ENCODE data around the gene PRKAG3.

Gene PRKAG3

DNA sequence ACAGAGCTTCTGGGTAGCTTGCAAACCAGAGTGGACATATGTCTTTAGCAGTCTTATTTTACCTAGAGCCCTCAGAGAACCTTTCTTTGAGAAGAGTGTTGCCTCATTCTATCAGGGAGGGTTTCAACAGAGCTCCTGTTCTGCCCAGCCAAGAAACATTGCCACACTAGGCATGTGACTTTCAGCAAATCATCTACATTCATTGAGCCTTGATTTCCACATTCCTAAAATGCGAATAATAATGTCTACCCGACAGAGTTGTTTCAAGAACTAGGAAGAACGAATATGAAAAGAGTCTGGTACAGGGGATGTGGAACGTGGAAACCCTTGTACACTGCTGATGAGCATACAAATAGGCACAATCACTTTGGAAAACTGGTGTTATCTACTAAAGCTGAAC is 7.8 kb upstream of the PRKAG3 start:
- DNase-seq (ENCODE audit: low spot score) = no peak

DNA sequence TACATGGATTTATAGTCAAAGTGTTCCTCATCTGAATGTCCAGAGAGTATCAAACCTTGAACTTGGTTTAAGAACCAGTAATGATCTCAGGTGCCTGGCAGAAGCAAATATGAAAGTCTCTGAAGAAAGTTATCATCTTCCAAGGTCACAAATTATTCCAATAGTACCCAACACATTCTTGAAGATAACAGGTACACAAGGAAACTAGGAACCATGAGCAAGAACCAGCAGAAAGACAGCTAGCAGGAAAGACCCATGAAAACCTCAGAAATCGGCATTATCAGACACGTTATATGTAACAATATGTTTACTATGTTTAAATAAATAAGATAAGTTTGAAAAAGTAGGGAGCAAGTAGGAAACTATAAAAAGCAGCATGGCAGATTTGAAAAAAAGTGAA is 5.9 kb upstream of the PRKAG3 start:
- no peak for DNase-seq (ENCODE audit: low spot score)

DNA sequence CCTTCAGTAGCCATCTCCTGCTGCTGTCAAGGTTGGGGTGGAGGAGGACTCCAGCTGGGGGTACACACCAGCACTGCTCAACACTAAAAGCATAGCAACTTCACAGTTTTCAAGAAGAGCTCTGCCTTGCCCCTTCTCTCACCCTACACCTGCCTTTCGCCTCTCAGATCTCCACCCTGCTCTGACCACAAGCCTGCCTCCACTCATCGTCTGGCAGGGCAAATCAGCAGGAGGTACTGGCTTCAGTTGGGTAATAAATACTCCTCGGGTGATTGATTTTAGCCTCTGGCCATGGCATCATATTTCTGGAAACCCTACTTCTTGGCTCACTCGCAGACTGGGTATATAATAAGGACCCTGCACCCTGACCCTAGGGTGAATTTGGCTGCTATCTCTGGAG is 3.1 kb upstream of the PRKAG3 start:
- DNase-seq (ENCODE audit: low spot score) = no peak

DNA sequence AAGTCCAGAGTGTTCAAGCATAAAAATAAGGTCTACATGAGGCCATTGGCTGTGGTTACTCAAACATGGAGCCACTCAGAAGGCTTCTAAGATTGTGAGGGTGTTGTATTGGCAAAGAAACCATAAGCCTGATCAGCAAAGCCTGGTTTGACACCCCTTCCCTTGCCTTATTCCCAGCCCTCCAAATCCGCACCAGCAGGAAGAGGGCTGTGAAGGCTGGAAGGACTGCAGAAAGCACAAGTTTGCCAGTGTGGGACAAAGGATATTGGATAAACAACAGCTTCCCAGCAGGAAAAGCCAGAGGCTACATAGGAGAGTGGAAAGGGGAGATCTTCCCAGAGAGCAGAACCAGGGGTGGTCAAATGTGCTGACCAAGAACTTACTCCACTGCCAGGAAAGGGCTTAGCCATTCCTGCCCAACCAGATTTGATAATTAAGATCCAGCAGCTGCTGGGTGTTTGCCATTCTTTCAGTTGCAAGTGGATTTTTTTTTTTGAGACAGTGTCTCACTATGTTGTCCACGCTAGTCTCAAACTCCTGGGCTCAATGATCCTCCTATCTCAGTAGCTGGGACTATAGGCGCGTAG is 1.5 kb upstream of the PRKAG3 start:
- no peak for DNase-seq (ENCODE audit: low spot score)

DNA sequence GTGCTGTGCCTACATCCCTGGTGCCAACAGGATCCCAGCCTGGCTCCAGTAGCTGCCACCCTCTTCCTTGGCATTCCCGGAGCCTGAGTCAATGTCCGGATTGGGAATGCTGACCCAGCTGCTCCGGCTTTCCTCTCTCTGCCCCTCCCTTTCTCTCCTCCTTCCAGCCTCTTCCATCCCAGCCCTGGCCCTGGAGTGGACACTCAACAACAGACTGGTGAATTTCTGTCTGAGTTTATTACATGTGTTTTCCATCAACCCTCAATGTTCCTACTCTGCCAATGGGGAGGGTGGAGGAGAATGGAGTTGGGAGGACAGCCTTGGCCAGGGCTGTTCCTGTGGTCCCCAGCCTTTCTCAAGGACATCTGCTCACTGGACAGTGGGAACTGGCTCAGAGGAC is 917 bp upstream of the PRKAG3 start:
- DNase-seq (ENCODE audit: low spot score) = no peak

DNA sequence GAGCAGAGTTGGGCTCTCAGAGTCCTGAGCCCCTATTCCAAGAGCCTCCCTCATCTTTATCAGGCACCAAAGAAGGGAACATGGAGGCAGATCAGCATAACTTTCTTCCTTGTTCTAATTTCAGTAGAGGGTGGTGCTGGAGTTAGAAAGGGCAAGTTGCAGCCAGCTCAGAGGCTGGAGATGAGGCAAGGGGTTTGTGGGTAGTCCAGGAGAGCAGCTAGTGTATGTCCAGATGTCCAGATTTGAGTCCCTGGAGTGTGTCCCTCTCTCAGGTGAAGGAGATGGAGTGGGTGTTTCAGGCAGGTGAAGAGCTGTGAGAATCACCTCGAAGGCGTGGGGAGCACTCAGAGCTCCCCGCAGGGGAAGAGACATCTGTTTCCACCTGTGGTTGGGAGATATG is 478 bp upstream of the PRKAG3 start:
- DNase-seq (ENCODE audit: low spot score) = no peak

DNA sequence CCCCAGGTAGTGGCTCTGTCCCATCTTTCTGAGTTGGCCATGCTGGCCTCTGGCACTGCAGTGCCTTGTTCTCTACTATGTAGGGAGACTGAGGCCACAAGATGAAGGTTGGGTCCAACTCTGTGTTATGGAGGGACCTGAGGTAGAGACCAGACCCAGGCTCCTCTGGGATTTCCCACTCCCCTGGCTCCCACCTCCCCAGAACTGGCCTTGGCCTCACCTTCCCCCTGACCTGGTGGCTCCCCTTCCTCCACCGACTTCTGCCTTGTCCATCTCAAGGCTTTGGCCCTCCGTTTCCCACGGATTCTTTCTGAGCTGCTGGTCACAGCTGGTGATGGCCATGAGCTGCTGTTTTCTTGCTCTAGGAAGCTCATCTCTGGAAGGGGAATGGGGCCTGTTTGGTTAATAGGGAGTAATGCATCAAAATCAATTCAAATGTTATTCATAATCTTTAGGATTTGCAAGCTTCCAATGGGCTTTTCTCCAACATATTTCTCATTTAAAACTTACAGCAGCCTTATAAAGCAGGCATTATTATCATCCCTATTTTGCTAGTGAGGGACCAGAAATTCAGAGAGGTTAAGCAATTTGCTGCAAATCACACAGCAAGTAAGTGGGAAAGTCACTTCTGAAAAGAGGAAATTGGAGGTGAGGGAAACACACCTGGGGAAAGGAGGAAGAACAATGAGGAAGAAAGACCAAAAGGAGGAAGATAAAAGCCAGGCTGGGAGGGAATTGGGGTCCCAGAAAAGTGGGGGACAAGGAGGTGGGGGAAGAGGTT is 887 bp downstream of the PRKAG3 start:
- DNase-seq (ENCODE audit: low spot score) = no peak

DNA sequence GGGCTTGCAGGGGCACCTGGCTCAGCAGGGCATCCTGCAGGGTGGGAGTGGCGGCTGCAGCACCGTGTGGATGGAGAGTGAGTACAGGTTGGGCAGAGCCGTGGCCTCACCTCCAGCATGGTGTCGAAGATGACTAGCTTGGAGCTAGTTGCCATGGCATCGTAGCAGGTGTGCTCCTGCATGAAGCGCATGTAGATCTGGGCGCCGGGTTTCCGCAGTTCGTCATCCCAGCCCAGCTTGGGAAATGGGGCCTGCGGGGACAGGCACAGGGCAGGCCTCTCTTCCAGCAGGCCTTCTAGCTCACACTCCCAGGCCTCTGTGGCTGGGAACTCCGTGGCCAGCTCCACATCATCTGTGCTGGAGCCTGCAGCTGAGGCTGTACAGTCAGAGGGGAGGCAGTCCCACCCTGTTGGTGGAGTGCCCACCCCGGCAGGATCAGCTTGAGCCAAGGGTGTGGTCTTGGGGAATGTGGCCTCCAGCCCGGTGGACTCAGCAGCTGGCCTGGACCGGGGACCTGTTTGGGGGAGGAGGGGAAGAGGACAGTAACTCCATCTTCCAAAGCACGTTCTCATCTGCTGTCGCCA is 1.6 kb downstream of the PRKAG3 start:
- DNase-seq (ENCODE audit: low spot score) = no peak

DNA sequence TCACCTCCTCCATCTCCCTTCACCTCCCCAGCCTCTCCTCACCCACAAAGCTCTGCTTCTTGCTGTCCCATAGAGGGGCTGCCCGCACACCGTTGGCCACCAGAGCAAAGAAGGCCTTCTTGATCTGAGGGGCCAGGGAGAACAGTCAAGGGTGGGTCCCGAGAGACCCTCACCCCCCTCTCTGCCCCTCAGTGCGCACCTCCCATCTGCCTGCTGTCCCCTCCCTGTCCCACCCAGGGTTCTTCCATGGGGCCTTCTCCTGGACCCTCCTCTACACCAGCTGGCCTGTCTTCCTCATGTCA is 3.2 kb downstream of the PRKAG3 start:
- DNase-seq (ENCODE audit: low spot score) = no peak

DNA sequence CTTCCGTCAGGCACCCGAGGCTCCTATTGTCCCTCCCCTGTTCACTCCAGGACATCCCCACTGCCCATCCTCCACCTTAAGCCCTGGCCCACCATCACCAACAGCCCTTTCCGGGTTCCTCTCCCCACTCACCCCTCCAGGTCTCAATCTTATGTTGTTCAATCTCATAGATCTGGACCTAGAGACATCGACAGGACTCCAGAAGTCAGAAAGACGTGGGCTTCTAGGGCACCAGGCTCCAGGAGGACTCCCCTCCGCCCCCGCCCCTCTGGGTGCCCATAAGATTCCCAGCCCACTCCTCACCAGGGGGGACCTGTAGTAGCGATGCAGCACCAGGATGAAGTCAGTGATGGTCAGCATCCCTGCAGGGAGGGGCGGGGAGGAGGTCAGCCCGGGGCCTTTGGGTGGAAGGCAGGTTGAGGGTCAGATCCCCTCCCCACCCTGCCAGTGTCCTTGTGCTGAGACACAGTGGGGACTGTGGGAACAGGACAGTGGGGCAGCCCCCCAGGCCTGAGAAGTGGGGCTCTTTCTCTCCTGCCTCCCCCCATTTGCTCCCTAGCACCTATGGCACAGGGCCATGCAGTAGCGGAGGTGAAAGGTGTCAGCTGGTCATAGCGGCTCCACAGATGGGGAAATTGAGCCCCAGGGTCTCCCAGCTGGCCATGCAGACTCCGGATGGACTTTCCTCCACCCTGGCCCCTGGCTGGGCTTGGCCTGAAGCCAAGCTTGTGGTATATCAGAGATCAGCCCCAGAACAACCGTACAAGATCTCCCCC is 3.7 kb downstream of the PRKAG3 start:
- DNase-seq (ENCODE audit: low spot score) = no peak

DNA sequence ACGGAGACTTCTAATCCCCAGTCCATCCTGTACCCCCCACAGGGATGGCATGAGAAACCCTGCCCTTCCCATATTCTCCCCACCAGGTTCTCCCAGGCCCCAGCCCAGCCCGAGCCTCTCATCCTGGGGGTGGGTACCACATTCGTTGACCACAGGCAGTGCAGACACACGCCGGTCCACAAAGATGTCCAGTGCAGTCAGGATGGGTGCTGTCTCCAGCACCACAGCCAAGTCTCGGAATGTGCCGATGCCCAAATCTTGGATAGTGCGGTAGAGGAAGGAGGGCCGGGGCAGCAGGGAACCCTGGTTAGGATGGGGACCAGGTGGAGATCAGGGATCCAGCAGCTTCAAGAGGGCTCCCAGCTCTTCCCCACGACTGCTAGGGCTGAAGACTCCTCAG is 4.8 kb downstream of the PRKAG3 start:
- DNase-seq (ENCODE audit: low spot score) = no peak

DNA sequence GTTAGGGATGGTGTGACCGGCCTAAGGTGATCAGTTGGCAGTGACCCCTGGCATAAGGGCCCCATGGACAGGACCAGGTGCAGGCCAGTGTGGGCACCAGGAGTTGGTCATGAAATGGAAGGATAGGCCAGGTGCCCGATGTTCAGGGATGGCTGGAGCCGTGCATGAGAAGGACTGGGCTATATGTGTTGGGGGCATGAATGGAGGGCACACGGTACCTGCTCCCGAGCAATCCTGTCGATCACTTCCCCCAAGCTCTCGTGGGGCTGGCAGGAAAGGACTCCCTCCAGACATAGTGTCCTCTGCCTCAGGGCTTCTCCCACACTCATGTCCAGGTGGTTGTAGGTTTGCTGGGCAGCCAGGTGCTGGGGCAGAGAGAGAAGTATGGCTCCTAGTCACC is 7.6 kb downstream of the PRKAG3 start:
- DNase-seq (ENCODE audit: low spot score) = no peak

DNA sequence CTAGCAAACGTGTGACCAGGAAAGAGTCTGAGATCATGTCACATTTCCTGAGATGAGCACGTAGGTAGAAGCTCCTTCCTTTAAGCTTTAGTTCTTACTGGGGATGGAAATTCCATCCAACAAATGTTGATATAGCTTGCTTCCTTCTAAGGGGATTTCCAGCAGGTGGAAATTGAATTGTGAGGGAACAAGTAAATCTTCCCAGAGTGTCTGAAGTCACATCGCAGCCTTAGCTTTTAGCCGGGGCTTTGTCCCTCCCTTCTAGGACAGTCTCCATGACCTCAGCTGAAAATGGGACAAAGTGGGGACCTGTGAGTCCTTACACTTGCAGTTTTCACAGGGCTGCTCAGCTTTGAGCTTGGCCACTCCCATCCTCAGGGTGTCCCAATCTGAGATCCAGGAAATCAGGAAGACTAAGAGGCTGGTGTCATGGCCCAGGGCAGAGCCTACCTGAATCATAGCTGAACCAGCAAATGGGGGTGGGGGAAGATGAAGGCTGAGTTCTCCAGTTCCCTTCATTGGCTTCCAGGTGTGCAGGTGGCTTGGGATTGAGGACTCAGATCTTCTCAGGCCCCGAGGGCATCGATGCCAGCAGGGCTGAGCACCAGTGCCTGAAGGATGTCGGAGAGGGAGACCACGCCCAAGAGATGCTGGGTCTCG is 8.3 kb downstream of the PRKAG3 start:
- no peak for DNase-seq (ENCODE audit: low spot score)

DNA sequence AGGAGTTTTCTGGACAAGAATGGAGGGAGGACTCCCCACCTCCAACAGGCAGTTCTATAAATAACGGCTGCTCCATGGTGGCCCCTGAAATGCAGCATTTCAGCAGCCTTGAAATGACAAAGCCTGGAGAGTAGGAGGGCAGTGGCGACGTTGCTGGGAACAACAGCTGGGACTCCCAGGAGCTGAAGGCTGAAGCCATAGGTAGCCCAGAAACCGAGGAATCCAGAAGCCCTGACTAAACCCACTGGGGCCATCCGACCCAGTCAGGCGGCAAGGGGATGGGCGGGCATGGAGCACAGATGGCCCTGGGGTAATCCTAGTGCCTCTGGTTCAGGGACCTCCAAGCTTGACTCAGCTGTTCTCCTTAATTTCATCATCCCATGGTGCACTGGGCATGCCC is 9.0 kb downstream of the PRKAG3 start:
- DNase-seq (ENCODE audit: low spot score) = no peak

DNA sequence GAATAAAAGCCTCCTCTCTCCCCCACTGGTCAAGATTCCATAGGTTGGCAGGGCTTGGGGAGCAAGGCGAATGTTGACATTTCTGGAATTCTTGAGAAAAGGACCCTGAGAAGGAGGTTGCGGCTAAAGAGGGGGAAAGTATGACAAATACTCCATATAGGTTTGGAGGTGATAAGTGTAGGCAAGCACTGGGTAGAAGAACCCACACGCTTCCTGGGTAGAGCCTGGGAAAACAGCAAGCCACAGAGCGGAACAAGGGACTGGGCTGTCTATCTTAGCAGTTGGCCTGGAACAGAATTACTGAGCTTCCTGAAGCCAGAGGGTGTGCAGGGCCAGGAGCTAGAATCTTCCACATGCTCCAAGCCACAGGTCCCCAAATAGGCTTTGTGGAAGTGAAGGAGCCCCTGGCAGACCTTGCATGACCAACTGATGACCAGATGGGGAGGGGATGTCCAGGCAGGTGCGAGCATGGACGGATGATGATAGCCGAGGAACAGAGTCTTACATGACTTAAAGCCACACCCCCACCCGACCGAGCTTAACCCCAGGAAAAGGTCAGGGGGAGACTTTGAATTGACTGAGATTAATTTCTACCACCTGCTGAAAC is 9.9 kb downstream of the PRKAG3 start:
- DNase-seq (ENCODE audit: low spot score) = no peak

DNA sequence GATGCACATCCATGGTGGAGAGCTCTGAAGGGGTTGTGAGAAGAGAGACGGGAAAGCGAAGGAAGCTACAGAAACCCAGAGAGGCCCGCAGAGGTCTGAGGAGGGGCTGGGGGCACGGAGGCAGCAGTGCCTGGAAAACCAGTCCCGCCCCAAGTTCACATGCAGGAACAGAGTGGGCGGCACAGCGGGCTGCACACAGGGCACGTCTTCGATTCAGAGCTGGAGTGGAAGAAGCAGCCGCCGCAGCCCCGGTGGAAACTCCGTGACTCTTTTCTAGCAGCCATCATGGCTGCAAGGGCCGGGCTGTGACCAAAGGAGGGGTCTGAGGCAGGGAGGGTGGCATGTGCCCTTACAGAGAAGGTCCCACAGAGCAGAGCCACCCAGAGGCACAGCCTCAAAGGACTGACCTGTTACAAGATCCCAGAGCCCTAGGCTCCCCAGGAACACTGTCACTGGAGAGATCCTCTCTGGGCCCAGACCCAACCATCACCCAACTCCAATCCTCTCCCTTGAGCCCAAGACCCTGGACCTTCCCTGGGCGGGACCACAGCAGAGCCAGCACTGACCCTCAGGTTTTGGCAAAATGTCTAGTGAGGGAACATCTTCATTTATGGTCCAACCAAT is 10.7 kb downstream of the PRKAG3 start:
- no peak for DNase-seq (ENCODE audit: low spot score)

DNA sequence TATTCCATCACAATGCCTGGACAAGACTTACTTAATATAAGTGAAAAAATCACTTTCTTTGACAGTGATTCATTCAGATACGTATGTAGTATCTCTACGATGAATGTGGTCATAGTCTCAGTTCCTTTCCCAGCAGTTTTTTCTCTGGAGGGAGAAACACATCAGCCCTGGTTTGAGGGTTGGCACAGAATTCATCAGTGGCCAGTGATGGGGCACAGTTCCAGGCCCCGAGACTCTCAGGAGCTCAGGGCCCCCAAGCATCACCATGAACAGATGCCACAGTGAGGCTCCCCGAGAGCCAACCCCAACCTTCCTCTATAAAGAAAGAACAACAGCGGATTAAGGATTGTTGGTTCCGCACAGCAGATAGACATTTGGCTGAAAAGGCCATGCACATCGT is 12.5 kb downstream of the PRKAG3 start:
- no peak for DNase-seq (ENCODE audit: low spot score)

DNA sequence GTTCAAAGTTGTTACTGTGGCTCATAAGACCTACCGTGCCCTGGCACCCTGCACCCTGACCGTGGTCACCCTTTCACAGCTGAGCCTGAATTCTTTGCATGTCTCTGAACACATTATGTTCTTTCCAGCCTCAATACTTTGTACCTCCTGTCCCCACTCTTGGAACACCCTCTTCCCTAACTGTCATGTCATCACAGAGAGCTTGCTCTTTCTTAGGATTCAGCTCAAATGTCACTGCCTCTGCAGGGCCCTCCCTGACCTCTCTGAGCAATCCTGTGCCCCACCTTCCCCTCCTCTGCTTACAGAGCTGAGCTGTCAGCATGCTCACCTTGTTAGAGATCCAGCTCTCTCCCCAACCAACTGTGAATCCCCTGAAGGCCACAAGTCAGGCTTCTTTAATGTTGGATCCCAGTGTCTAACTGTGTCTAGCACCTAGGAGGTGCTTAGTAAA is 15.0 kb downstream of the PRKAG3 start:
- no peak for DNase-seq (ENCODE audit: low spot score)

DNA sequence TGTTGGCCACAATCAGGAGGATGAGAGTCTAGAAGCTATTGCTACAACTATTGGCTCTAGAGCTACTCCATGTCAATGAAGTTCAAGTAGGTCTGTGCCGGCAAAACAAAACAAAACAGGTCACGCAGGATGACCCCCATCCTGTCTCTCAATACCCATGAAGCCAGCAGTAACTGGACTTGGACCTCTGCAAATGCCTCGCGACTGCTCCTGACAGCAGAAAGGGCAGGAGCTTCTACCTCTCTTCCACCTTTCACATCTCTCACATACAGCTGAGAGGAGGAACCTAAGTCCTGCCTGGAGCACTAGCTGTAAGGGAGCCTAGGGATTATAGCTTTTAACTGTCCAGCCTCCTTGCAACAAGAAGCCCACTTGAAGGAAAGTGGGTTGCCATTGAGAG is 16.0 kb downstream of the PRKAG3 start:
- no peak for DNase-seq (ENCODE audit: low spot score)

DNA sequence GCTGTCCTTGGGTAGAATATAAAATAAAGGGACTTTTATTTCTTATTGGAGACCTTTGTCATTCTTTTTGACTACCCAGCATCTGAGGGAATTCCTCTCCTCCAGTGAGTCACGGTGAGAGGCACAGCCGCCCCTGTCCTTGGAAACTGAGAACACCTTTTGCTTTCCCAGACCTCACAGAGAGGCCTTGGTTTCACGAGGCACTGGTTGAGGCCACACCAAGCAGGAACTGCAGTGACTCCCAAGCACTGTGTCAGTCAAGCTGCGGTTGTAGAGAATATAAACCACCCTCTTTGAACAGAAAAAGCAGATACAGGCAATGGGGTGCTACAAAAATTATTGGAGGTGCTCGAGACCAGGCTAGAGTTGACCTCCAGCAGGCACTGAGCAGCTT is 16.4 kb downstream of the PRKAG3 start:
- DNase-seq (ENCODE audit: low spot score) = no peak

DNA sequence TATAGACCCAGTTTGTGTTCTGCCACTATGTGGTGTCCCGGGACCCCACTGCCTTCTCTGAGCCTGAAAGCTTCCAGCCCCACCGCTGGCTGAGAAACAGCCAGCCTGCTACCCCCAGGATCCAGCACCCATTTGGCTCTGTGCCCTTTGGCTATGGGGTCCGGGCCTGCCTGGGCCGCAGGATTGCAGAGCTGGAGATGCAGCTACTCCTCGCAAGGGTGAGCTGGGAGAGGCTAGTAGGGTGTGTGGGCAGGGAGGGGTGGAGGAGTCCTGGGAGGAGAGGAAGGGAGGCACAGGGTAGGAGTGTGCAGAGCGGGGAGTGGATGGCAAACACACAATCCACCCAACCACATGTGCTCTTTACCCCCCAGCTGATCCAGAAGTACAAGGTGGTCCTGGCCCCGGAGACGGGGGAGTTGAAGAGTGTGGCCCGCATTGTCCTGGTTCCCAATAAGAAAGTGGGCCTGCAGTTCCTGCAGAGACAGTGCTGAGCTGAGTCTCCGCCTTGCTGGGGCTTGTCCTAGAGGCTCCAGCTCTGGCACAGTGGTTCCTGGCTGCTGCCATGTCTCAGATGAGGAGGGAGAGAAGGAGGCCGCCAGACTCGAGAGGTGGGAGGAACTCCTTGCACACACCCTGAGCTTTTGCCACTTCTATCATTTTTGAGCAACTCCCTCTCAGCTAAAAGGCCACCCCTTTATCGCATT is 16.9 kb downstream of the PRKAG3 start:
- DNase-seq (ENCODE audit: low spot score) = no peak

All from HuH-7.5 (cell line).